Measurements from ENCODE around the gene KSR1.
"Not testable (repeated sequence)": the region's sequence is repeated elsewhere in the genome, so short reads cannot be mapped to it uniquely, and the experiment has no call there.

Gene KSR1

DNA sequence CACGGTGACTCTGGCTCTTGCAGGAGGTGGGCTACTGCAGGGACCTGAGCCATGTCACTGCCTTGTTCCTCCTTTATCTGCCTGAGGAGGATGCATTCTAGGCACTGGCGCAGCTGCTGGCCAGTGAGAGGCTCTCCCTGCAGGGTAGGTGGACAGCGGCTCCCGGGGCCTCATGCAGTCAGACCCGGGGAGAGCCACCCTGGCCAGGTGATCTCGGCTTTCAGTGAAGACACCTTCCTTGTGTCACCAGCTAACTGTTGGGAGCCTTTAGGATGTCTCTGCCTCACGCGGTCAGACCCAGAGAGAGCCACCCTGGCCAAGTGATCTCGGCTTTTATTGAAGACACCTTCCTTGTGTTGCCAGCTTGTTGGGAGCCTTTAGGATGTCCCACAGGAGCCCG is 31.7 kb upstream of the KSR1 start:
- Histone ChIP-seq H3K4me3 (IDR thresholded peaks at IDR 0.05; ENCODE audit: insufficient read depth, low read depth, low read length) (no peak overlapping the region), H4K20me1 (ENCODE audit: insufficient read depth) (no peaks in the 10 kb centered on the region), H3K4me1 (ENCODE audit: low read depth, poor library complexity, severe bottlenecking) (peaks cover 14% of the 10 kb centered on the region), H2AFZ (ENCODE audit: low read depth) (no peak overlapping the region), H3K36me3 (ENCODE audit: insufficient read depth) (no peaks in the 10 kb centered on the region), H3K27ac (no peak overlapping the region), H3K9ac (no peak overlapping the region), H3K4me2 (no peak overlapping the region), H3K79me2 (ENCODE audit: insufficient read depth, low read depth) (no peaks in the 10 kb centered on the region), H3K27me3 (ENCODE audit: insufficient read depth, low read depth) (no peaks in the 10 kb centered on the region)
- TF ChIP-seq, protein P1, sequence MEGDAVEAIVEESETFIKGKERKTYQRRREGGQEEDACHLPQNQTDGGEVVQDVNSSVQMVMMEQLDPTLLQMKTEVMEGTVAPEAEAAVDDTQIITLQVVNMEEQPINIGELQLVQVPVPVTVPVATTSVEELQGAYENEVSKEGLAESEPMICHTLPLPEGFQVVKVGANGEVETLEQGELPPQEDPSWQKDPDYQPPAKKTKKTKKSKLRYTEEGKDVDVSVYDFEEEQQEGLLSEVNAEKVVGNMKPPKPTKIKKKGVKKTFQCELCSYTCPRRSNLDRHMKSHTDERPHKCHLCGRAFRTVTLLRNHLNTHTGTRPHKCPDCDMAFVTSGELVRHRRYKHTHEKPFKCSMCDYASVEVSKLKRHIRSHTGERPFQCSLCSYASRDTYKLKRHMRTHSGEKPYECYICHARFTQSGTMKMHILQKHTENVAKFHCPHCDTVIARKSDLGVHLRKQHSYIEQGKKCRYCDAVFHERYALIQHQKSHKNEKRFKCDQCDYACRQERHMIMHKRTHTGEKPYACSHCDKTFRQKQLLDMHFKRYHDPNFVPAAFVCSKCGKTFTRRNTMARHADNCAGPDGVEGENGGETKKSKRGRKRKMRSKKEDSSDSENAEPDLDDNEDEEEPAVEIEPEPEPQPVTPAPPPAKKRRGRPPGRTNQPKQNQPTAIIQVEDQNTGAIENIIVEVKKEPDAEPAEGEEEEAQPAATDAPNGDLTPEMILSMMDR (conservative IDR thresholded peaks at IDR 0.05; ENCODE audit: low read depth, low read length), result no peak

DNA sequence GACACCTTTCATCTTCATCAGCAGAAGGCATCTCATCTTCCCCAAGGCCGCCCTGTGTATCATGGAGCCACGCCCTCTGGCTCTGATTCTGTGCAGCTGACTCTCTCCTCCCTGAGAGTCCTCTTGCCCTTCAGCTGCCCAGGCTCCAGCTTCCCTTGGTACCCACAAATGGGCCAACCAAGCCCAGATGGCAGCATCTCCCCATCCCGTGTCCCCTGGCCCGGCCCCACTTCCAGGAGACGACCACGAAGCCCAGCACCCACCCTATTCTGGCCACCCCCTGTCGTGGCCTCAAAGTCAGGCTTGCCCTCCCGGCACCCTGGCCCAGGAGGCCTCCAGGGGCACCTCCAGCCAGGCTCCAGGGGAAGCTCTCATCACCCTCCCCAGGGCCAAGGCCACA is 31.3 kb upstream of the KSR1 start:
- TF ChIP-seq, protein P1 (conservative IDR thresholded peaks at IDR 0.05; ENCODE audit: low read depth, low read length), result no peak
- H3K4me3 ChIP-seq (IDR thresholded peaks at IDR 0.05; ENCODE audit: insufficient read depth, low read depth, low read length), result no peak overlapping the region
- H3K79me2 ChIP-seq (ENCODE audit: insufficient read depth, low read depth), result no peaks in the 10 kb centered on the region
- H3K4me1 ChIP-seq (ENCODE audit: low read depth, poor library complexity, severe bottlenecking), result peaks cover 14% of the 10 kb centered on the region
- H3K4me2 ChIP-seq, result no peak overlapping the region
- no peak overlapping the region for H3K9ac ChIP-seq
- H3K27ac ChIP-seq, result no peak overlapping the region
- H3K36me3 ChIP-seq (ENCODE audit: insufficient read depth), result no peaks in the 10 kb centered on the region
- H4K20me1 ChIP-seq (ENCODE audit: insufficient read depth), result no peaks in the 10 kb centered on the region
- no peak overlapping the region for H2AFZ ChIP-seq (ENCODE audit: low read depth)
- H3K27me3 ChIP-seq (ENCODE audit: insufficient read depth, low read depth), result no peaks in the 10 kb centered on the region

DNA sequence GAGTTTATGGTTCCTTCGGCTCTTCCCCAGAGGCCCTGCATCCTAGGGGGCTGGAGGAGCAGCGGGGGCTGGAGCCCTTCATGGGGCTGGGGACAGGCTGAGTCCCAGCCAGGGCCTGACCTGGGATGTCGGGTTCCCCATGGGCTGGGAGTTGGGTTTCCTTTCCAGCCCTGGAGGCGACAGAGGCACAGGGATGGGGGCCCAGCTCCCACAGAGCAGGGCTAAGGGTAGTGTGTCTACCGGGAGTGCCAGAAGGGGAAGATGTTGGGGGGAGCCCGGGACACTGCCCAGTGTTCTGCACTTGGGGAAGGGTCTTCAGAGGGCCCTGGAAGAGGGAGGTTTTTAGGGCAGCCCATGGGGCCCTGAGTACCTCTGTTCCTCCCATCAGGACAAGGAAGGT is 30.7 kb upstream of the KSR1 start:
- H3K27me3 ChIP-seq (ENCODE audit: insufficient read depth, low read depth); H3K4me2 ChIP-seq; H4K20me1 ChIP-seq (ENCODE audit: insufficient read depth); H3K9ac ChIP-seq; H2AFZ ChIP-seq (ENCODE audit: low read depth); H3K79me2 ChIP-seq (ENCODE audit: insufficient read depth, low read depth); H3K27ac ChIP-seq; H3K36me3 ChIP-seq (ENCODE audit: insufficient read depth); H3K4me3 ChIP-seq (IDR thresholded peaks at IDR 0.05; ENCODE audit: insufficient read depth, low read depth, low read length): not testable (repeated sequence)
- H3K4me1 ChIP-seq (ENCODE audit: low read depth, poor library complexity, severe bottlenecking), result peaks cover 14% of the 10 kb centered on the region

DNA sequence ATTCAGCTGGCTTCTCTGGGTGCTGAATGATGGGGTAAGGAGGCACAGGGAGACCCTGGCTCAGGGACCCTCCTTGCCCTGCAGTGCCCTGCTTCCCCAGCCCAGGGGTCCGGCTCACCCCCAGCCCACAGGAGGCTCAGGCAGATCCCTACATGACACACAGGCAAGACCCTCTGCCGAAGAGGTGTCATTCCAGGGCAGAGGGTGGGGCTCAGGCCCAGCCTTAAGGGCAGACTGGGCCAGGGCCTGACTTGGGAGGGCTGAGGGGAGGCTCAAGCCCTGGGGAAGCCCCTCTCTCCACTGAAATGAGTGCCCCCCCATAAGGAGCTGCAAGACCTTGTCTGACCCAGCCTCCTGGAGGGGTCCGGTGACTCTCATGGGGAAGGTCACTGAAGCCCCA is 30.3 kb upstream of the KSR1 start:
- peaks cover 14% of the 10 kb centered on the region for H3K4me1 ChIP-seq (ENCODE audit: low read depth, poor library complexity, severe bottlenecking)
- H4K20me1 ChIP-seq (ENCODE audit: insufficient read depth), result no peaks in the 10 kb centered on the region
- TF ChIP-seq, protein P1 (conservative IDR thresholded peaks at IDR 0.05; ENCODE audit: low read depth, low read length), result no peak
- no peak overlapping the region for H3K27ac ChIP-seq
- no peaks in the 10 kb centered on the region for H3K36me3 ChIP-seq (ENCODE audit: insufficient read depth)
- H3K9ac ChIP-seq, result no peak overlapping the region
- H2AFZ ChIP-seq (ENCODE audit: low read depth), result no peak overlapping the region
- no peak overlapping the region for H3K4me3 ChIP-seq (IDR thresholded peaks at IDR 0.05; ENCODE audit: insufficient read depth, low read depth, low read length)
- no peaks in the 10 kb centered on the region for H3K79me2 ChIP-seq (ENCODE audit: insufficient read depth, low read depth)
- no peak overlapping the region for H3K4me2 ChIP-seq
- no peaks in the 10 kb centered on the region for H3K27me3 ChIP-seq (ENCODE audit: insufficient read depth, low read depth)

DNA sequence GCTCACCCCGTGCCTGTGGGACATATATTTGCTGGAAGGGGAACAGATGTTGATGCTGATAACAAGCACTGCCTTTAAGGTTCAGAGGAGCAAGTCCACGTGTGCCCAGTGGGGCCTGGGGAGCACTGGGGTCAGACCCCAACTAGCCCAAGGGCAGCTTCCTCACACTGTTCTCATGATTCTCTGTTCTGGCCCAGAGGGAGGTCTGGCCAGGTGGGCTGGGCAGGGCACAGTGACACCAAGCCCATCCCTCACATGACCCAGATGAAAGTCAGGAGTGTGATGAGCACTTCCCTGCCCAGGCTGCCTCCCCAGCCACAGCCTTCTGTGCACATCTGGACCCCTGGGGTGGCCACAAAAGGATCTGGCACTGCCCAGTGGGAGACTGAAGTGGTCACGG is 29.8 kb upstream of the KSR1 start:
- not testable (repeated sequence) for H3K27ac ChIP-seq; H3K79me2 ChIP-seq (ENCODE audit: insufficient read depth, low read depth); H3K27me3 ChIP-seq (ENCODE audit: insufficient read depth, low read depth); H3K36me3 ChIP-seq (ENCODE audit: insufficient read depth); H3K9ac ChIP-seq; H4K20me1 ChIP-seq (ENCODE audit: insufficient read depth); H2AFZ ChIP-seq (ENCODE audit: low read depth); H3K4me3 ChIP-seq (IDR thresholded peaks at IDR 0.05; ENCODE audit: insufficient read depth, low read depth, low read length); H3K4me2 ChIP-seq
- peaks cover 14% of the 10 kb centered on the region for H3K4me1 ChIP-seq (ENCODE audit: low read depth, poor library complexity, severe bottlenecking)

DNA sequence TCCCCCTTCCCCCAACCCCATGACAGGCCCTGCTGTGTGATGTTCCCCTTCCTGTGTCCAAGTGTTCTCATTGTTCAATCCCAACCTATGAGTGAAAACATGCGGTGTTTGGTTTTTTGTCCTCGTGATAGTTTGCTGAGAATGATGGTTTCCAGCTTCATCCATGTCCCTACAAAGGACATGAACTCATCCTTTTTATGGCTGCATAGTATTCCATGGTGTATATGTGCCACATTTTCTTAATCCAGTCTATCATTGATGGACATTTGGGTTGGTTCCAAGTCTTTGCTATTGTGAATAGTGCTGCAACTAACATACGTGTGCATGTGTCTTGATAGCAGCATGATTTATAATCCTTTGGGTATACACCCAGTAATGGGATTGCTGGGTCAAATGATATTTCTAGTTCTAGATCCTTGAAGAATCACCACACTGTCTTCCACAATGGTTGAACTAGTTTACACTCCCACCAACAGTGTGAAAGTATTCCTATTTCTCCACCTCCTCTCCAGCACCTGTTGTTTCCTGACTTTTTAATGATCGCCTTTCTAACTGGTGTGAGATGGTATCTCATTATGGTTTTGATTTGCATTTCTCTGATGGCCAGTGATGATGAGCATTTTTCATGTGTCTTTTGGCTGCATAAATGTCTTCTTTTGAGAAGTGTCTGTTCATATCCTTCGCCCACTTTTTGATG is 28.9 kb upstream of the KSR1 start:
- H3K4me2 ChIP-seq; H3K79me2 ChIP-seq (ENCODE audit: insufficient read depth, low read depth); H3K27ac ChIP-seq; H3K36me3 ChIP-seq (ENCODE audit: insufficient read depth); H3K9ac ChIP-seq; H3K27me3 ChIP-seq (ENCODE audit: insufficient read depth, low read depth); H2AFZ ChIP-seq (ENCODE audit: low read depth); H3K4me3 ChIP-seq (IDR thresholded peaks at IDR 0.05; ENCODE audit: insufficient read depth, low read depth, low read length); H4K20me1 ChIP-seq (ENCODE audit: insufficient read depth): not testable (repeated sequence)
- peaks cover 14% of the 10 kb centered on the region for H3K4me1 ChIP-seq (ENCODE audit: low read depth, poor library complexity, severe bottlenecking)
